Breast epithelium (tissue), 4 donors: Measurements from ENCODE around the gene FARP1. TPM values are rescaled to one million over a fixed set of nuclear protein-coding genes. Genes with fewer than 3 reads are reported as not detected.

Experiments used
- DNase-seq, 2 donors: peaks; one replicate each; pipeline ENCODE4 v3.0.0-alpha.2; 2019; ENCODE audit warnings: low spot score in 2 of 2
- H3K27ac ChIP-seq, 2 donors: fragments of 200-600 bp; sonication (generic) in 1 of 2; one replicate each; pipeline ENCODE4 v1.5.1; 2016 to 2019; ENCODE audit warnings: mild to moderate bottlenecking in 1 of 2
- H3K27me3 ChIP-seq, 2 donors: fragments of 200-600 bp; sonication (generic) in 1 of 2; one replicate each; pipeline versions ENCODE4 v1.5.1 to v1.6.0; 2017 to 2019; ENCODE audit warnings: control low read depth in 1 of 2, mild to moderate bottlenecking in 1 of 2
- H3K36me3 ChIP-seq: fragments of 200-600 bp; one replicate; pipeline ENCODE4 v1.5.1; 2019
- H3K4me1 ChIP-seq, 2 donors: fragments of 200-600 bp; sonication (generic); one replicate each; pipeline ENCODE4 v1.5.1; 2016 to 2019; ENCODE audit warnings: control low read depth in 1 of 2
- H3K4me3 ChIP-seq, 3 donors: fragments of 200-600 bp; sonication (generic); 1 replicate in 2 of 3; 2 replicates in 1 of 3; pipeline ENCODE4 v1.5.1; 2016 to 2019; ENCODE audit warnings: mild to moderate bottlenecking in 3 of 3, moderate library complexity in 2 of 3
- H3K9me3 ChIP-seq, 2 donors: fragments of 200-600 bp; sonication (generic) in 1 of 2; one replicate each; pipeline ENCODE4 v1.5.1; 2016 to 2019; ENCODE audit warnings: control low read depth in 1 of 2
- POLR2A ChIP-seq: fragments of 450-650 bp; IDR thresholded peaks from one replicate; pipeline ENCODE4 v1.6.1; 2016; ENCODE audit warnings: antibody characterized with exemption, mild to moderate bottlenecking, moderate library complexity
- POLR2AphosphoS5 ChIP-seq, 3 donors: sonication (generic); formaldehyde crosslinking; IDR thresholded peaks; one replicate each; pipeline ENCODE4 v1.6.1; 2017; ENCODE audit warnings: antibody characterized with exemption in 3 of 3
- intact Hi-C: fragments of 100-400 bp; cut with DNase I; formaldehyde crosslinking; loops from one replicate; pipeline ENCODE4 v1.15.1; 2023; ENCODE audit warnings: low total_unique reads
- total RNA-seq, 3 donors: library from RNA; depleted of rRNA; stranded (reverse); fragments of >200 nt; gene quantifications; one replicate each; pipeline ENCODE4 v1.1.0, GENCODE V29; 2016
- TF ChIP-seq, protein P1 (sequence below), 3 donors: fragments of 450-650 bp; IDR thresholded peaks; one replicate each; pipeline ENCODE4 v1.5.1; 2016 to 2017; ENCODE audit warnings: antibody characterized with exemption in 3 of 3, mild to moderate bottlenecking in 3 of 3, moderate library complexity in 3 of 3

The FARP1 gene
- total RNA-seq, 3 donors from 2014 or later: 29.8 to 97.3 (median 80.1) TPM

DNA sequence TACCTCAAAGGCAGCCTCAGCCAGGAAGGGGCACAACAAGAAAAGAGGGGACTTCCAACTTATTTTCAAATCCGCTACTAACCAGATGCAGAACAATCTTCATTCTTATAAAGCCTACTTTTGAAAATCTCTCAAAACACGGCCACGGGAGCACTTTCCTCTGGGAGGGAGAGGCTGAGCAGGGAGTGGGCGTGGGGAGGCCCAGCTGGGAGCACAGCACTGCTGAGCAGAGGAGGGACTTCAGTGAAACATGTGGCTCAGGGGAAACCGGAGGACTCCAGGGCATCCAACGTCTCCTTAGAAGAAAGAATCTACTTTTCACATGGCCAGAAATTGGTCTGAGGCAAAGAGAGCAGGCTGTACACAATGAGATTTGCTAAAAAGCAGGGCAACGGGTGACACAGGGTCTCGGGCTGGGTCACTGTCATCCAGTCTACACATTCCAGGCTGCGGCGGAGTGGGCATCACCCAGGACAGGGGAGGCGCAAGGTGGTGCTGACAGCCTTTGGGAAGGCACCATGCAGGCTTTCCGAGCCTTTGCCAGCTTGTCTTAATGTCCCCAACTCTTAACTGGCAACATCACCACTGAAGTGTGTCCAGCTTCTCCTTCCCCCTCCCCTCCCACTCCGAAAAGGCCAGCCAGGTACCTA lies 317.0 kb downstream of the FARP1 start:
- intact Hi-C loops: no loop called here
- TF ChIP-seq, protein P1, sequence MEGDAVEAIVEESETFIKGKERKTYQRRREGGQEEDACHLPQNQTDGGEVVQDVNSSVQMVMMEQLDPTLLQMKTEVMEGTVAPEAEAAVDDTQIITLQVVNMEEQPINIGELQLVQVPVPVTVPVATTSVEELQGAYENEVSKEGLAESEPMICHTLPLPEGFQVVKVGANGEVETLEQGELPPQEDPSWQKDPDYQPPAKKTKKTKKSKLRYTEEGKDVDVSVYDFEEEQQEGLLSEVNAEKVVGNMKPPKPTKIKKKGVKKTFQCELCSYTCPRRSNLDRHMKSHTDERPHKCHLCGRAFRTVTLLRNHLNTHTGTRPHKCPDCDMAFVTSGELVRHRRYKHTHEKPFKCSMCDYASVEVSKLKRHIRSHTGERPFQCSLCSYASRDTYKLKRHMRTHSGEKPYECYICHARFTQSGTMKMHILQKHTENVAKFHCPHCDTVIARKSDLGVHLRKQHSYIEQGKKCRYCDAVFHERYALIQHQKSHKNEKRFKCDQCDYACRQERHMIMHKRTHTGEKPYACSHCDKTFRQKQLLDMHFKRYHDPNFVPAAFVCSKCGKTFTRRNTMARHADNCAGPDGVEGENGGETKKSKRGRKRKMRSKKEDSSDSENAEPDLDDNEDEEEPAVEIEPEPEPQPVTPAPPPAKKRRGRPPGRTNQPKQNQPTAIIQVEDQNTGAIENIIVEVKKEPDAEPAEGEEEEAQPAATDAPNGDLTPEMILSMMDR (IDR thresholded peaks at IDR 0.05): no peak
- TF ChIP-seq POLR2A (no peak), POLR2AphosphoS5 (IDR thresholded peaks at IDR 0.05) (no peak)
- no peaks in the 10 kb centered on the region for H3K4me1 ChIP-seq
- no peaks in the 10 kb centered on the region for H3K9me3 ChIP-seq
- no peak for DNase-seq
- peaks cover 5% of the 10 kb centered on the region for H3K36me3 ChIP-seq
- no peak overlapping the region for H3K4me3 ChIP-seq
- H3K27me3 ChIP-seq: no peaks in the 10 kb centered on the region
- peak overlapping the region in 1 of 2 donors; percentile 20 for H3K27ac ChIP-seq

DNA sequence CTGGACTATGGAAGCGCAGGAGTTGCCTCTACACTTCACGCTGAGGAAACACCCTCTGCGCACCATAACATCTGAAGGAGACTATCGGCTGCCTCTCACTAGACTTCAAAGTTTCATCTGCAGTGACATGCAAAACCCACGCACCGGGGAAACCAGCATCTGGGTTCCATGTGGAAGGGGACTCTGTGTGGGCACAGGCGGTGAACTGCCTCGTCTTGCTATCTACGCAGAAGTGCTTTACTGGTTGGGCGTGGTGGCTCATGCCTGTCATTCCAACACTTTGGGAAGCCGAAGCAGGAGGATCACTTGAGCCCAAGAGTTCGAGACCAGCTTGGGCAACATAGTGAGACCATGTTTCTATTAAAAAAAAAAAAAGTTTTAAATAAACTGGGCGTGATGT lies 317.6 kb downstream of the FARP1 start:
- Histone ChIP-seq H3K4me3 (no peak overlapping the region), H3K27me3 (no peaks in the 10 kb centered on the region), H3K4me1 (no peaks in the 10 kb centered on the region), H3K36me3 (peaks cover 5% of the 10 kb centered on the region), H3K27ac (no peak overlapping the region), H3K9me3 (no peaks in the 10 kb centered on the region)
- DNase-seq: no peak
- TF ChIP-seq POLR2A (no peak), POLR2AphosphoS5 (IDR thresholded peaks at IDR 0.05) (no peak)
- TF ChIP-seq, protein P1 (IDR thresholded peaks at IDR 0.05): no peak
- intact Hi-C loops: no loop called here

DNA sequence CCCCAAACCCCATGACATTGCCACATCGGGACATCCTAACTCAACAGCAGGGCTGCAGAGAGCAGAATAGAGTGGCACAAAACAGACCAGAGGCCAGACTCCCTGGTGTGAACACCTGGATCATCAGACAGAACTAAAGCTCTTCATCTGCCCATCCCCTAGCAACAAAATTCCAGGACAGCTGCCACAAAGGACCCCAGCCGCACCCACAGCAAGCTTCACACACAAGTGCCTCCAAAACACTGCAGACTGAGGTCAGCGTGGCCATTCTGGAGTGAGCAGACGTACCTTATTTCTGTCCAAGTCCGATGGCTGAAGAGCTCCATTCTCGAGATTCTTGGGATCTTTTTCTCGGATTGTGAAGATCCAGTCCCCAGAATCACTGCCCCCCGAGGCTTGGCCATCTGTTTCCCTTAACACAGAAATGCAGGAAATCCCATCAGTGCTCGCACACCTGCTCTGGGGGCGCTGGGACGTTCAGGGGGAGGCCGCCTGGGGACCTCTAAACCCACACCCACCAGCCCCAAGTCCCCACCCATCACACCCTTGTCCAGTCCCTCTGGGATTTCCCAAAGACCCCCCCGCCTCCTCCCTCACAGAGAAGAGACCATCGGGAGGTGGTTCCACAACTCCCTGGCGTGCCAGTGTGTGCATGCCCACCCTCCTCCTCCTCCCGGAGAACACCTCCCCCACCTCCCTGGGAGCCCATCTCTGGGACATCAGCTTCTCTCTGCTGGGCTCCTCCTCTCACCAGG lies 318.8 kb downstream of the FARP1 start:
- Histone ChIP-seq H3K27me3 (no peaks in the 10 kb centered on the region), H3K36me3 (no peaks in the 10 kb centered on the region), H3K9me3 (no peaks in the 10 kb centered on the region), H3K27ac (peak overlapping the region in 1 of 2 donors; percentile 39), H3K4me1 (no peaks in the 10 kb centered on the region), H3K4me3 (no peak overlapping the region)
- TF ChIP-seq POLR2A (no peak), POLR2AphosphoS5 (IDR thresholded peaks at IDR 0.05) (no peak)
- TF ChIP-seq, protein P1 (IDR thresholded peaks at IDR 0.05): no peak
- DNase-seq: no peak
- intact Hi-C loops: no loop called here

DNA sequence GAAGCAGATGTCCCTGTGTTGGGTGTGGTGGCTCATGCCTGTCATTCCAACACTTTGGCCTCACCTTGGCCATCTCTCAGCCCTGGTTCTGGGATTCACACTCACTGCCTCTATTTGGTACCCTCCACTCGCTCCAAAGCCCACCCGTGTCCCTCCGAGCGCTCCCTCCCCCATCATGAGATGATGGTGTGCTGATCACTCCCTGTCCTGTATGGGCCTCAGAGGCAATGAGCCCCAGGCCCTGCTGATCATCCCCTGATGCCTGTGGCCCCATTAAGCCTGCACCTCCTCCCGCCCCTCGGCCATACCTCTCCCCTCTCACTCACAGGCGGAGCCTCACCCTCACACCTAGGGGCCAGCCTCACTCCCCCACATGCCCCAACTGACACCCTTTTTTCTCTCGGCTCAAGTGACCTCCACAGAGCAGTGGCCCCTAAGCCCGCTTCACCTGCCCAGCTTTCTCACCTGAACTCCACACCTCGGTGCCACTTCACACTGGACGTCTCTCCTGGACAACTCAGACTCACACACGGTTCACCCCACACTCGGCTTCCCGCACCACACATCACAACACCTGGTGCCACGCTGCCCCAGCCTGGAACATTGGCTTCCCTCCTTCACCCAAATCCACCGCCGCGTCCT lies 319.5 kb downstream of the FARP1 start:
- no peaks in the 10 kb centered on the region for H3K4me1 ChIP-seq
- H3K27me3 ChIP-seq: no peaks in the 10 kb centered on the region
- H3K36me3 ChIP-seq: no peaks in the 10 kb centered on the region
- H3K4me3 ChIP-seq: no peak overlapping the region
- no peak for DNase-seq
- H3K9me3 ChIP-seq: no peaks in the 10 kb centered on the region
- TF ChIP-seq POLR2A: no peak
- TF ChIP-seq POLR2AphosphoS5 (IDR thresholded peaks at IDR 0.05): no peak
- TF ChIP-seq, protein P1 (IDR thresholded peaks at IDR 0.05): no peak
- intact Hi-C loops: no loop called here
- peak overlapping the region in 1 of 2 donors; percentile 39 for H3K27ac ChIP-seq

DNA sequence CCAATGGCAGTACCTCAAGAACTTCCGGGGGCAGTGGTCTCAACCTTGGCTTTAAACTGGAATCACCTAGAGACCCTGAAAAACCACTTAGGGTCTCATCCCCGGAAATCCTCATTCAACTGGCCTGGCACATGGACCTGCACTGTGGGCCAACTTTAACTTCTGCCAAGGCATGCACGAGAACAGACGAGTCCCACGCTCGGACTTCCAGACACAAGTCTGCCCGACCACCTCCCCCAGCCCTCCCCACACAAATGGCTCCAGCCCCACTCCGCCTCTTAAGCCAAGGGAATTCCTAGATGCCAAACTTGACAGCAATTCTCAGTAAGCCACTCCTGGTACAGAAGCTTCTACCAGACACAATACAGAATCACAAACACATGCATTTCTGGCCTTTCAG lies 320.1 kb downstream of the FARP1 start:
- Histone ChIP-seq H3K4me1 (no peaks in the 10 kb centered on the region), H3K36me3 (no peaks in the 10 kb centered on the region), H3K27ac (peak overlapping the region in 1 of 2 donors; percentile 39), H3K9me3 (no peaks in the 10 kb centered on the region), H3K4me3 (no peak overlapping the region), H3K27me3 (no peaks in the 10 kb centered on the region)
- DNase-seq: no peak
- TF ChIP-seq, protein P1 (IDR thresholded peaks at IDR 0.05): no peak
- TF ChIP-seq POLR2AphosphoS5 (IDR thresholded peaks at IDR 0.05) (no peak), POLR2A (no peak)
- intact Hi-C loops: no loop called here
